HG02571 (cell line): Measurements from ENCODE around the gene CYS1.
A peak's percentile ranks its signal among the peaks of the same experiment; 100 is the strongest.

Experiments
- ATAC-seq: cut with Tn5 transposase; IDR thresholded peaks from one replicate; pipeline ENCODE4 v1.9.1; 2021; ENCODE audit warnings: mild to moderate bottlenecking, moderate library complexity; ENCODE audit not compliant: unreplicated experiment

CYS1 gene

GRCh38 chr2:10052216-10052615 lies 28.0 kb downstream of the CYS1 start:
- ATAC-seq, result no peak

- no peak for ATAC-seq
These were observed 31.6 kb downstream of the CYS1 start for GRCh38 chr2:10048501-10049171.

GRCh38 chr2:10047616-10048500 lies 32.4 kb downstream of the CYS1 start:
- ATAC-seq, result no peak

DNA sequence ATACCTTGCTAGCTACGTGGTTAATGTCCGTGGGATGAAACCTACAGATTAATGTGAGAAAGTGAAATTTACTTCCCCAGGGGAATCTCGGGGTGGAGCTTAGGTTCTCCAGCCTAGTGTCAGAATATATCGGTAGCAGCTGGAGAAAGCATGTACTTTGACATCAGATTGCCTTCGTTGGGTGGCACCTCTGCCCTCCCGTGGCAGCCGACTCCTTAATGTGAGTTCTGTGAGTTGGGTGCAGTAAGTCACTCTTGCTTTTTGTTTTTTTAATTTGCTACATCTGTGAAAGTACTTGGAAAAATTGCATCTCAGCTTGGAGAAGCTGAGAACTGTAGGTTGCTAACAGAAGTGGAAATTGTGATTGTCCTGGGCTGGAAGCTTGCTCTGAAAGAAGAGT lies 33.3 kb downstream of the CYS1 start:
- ATAC-seq, result no peak

GRCh38 chr2:10045561-10046355 lies 34.5 kb downstream of the CYS1 start:
- ATAC-seq, result no peak

- ATAC-seq, result peak; percentile 32
These were observed 36.2 kb downstream of the CYS1 start for GRCh38 chr2:10043906-10044601.

DNA sequence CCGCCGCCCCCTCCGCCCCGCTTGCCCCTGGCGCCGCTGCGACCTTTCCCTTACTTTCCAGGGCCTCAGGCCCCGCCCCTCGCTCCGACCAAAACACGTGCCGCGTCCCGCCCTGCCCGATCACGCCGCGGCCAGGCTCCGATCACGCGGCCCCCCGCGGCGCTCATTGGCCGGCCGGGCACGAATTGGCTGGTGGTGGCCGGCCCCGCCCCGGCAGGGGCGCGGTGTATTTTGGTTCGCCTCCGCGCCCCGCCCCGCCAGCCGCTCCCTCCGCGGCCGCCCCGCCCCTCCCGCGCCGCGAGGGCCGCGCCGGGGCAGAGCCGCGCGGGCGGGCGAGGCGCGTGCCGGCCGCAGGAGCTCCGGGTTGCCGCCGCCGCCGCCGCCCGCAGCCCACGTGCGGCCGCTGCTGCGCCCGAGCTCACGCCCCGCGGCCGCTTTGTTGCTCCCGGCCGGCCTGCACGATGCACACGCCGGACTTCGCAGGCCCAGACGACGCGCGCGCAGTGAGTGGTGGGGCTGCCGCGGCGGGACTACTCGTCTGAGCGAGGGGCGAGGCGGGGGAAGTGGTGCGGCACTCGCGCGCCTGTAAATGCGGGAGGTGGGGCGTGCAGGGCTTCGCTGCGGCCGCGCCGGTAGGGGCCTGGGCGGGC lies 36.8 kb downstream of the CYS1 start, which contains the start of gene KLF11:
Gene KLF11 (plus strand): TSS at position 295 of the 650 bp plus-strand sequence. CDS start 167 bp downstream, at position 462.
- peak; percentile 65 for ATAC-seq

DNA sequence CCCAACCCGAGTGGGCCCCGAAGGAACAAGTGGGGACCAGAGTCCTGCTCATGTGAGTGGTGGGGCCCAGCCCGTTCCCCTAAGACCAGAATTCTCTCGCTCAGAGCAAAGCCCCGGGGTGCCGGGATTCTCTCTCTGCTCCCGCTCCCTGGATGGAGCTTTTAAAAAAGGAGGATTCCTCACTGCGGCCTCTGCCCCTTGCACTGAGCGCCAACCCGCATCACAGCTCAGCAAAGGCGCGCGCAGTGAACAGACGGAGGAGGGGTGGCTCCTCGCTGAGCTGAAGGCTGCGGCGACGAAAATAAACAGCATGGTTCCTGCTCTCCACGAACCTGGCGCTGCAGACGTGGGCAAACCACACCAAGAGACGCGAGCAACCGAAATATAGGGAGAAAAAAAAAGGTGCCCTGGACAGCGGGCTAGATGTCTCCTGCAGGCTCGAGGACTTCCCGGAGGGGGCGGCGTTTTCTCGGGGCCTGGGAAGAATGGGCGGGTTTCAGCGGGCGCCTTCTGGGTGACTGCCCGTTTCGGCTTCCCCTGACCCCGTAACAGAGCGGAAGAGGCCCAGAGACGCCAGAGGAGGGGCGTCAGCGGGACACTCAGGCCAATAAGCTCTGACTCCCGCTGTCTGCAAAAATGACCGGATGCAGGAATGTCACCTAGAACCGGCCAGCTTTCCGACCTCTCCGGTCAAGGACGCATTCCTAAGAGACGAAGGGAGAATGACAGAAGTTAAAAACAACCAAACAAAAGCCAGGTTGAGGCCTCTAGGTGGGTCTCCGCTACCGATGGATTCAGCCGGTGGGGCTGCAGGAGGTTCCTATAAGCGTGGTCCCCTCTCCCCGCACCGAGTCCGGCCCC lies 37.7 kb downstream of the CYS1 start:
- ATAC-seq, result no peak

- no peak for ATAC-seq
These were observed 38.5 kb downstream of the CYS1 start for GRCh38 chr2:10041711-10042110.

- no peak for ATAC-seq
These were observed 40.4 kb downstream of the CYS1 start for GRCh38 chr2:10039658-10040410.

DNA sequence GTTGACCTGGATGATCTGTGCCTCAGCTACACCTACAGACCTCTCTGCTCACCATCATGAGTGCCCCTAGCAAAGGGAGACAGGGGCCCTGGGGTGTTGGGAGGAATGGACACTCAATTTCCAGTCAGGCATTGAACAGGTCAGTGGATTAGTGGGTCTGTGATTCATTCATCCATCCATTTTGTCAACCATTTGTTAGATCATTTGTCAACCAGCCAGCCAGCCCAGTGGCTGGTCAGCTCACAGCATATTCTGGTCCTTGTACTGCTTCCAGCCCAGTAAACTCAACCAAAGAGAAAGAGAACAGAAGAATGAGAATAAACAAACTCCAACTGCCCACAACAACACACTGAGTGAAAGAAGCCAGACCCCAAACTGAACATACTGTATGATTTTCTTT lies 41.5 kb downstream of the CYS1 start:
- ATAC-seq, result no peak

- no peak for ATAC-seq
These were observed 42.1 kb downstream of the CYS1 start for GRCh38 chr2:10038123-10038522.

- no peak for ATAC-seq
These were observed 43.9 kb downstream of the CYS1 start for GRCh38 chr2:10036095-10036884.

- ATAC-seq, result no peak
These were observed 44.6 kb downstream of the CYS1 start for GRCh38 chr2:10035633-10036032.

GRCh38 chr2:10035053-10035422 lies 45.2 kb downstream of the CYS1 start:
- ATAC-seq, result no peak

- ATAC-seq, result no peak
These were observed 45.7 kb downstream of the CYS1 start for GRCh38 chr2:10034333-10035052.
